Activated CD8-positive, alpha-beta memory T cell treated with anti-CD3 and anti-CD28 coated beads for 36 hours (primary cell): ENCODE data around the gene ARHGAP25. TPM values are rescaled to one million over a fixed set of nuclear protein-coding genes. Genes with fewer than 3 reads are reported as not detected.

ENCODE experiments used
- CTCF ChIA-PET: fragments of 350-600 bp; sonication (Branson Sonifier 250); formaldehyde crosslinking; loops from one replicate; lab custom pipeline; 2021; ENCODE audit warnings: antibody characterized with exemption; lab: Charles Lee
- POLR2A ChIA-PET: fragments of 350-600 bp; sonication (Branson Sonifier 250); formaldehyde crosslinking; loops from one replicate; lab custom pipeline; 2021; ENCODE audit warnings: antibody characterized with exemption; lab: Charles Lee
- total RNA-seq, 2 experiments: library from RNA; stranded (reverse); gene quantifications; one replicate each; pipeline ENCODE4 v1.2.3, GENCODE V29; 2021

The ARHGAP25 gene
- total RNA-seq, 2 experiments from 2014 or later: 63.6 to 64.0 TPM

DNA sequence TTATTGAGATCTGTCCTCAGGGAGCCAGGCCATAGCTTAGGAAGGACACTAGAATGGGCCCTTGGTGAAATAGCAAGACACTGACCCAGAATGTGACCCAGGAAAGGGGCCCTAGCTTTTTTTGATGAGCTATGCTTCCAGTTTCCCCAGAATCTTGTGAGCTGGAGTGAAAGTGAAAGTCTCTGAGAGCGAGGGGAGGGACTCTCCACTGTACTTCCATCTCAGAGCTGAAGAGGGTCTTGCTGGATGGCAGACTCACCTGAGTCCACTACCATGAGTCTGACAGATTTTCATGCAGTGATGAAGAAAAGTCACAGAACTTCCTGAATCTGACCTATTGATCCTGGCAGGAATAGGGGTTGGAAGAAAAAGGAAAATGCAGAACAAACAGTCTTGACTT, 3.1 kb downstream of the ARHGAP25 start:
- CTCF ChIA-PET: interaction anchor here (0.8 to 1.7 kb wide), 4 partner anchors 10 to 270 kb away, joined by 3 to 6 read pairs (median 3); partner anchors contain the start of genes APLF and FBXO48
- POLR2A ChIA-PET: interaction anchor here (1.0 to 1.3 kb wide), 2 partner anchors 20 to 32 kb away, joined by 3 read pairs; no protein-coding TSS in a partner anchor

DNA sequence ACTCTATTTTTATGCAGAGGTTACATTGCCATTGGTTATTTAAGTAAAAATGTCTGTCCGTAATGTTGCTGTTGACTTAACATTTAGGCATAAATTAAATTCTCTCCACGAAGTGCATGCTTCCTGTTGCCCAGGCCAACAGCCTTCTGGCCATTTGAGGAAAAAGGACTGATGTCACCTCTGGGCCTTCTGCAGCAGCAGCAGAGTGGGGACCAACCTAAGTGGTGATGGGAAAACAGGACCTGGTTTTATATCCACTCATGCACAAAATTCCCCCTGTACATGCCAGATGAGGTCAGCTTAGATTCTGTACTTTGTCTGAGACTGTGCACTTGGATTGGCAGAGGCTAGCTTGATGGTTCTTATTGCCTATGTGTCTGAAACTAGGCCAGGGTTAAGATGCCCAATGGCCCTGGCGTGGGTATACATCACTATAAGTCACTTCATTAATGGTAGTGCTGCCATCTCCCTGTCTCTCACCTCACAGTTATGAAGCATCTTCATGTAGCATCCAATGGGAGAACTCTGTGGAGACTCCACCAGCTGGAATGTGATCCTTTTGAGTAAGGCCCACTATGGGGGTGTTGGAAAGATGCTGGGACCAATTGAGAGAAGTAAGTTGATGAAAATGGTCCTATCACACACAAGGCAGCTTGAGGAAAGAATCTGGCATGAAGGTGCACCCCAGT, 4.4 kb downstream of the ARHGAP25 start:
- POLR2A ChIA-PET: interaction anchor here (0.8 to 1.7 kb wide), 4 partner anchors 18 to 37 kb away, joined by 3 to 6 read pairs (median 4); no protein-coding TSS in a partner anchor
- CTCF ChIA-PET: interaction anchor here (0.9 to 3.5 kb wide), 6 partner anchors 12 to 32 kb away, joined by 3 to 14 read pairs (median 6); no protein-coding TSS in a partner anchor

DNA sequence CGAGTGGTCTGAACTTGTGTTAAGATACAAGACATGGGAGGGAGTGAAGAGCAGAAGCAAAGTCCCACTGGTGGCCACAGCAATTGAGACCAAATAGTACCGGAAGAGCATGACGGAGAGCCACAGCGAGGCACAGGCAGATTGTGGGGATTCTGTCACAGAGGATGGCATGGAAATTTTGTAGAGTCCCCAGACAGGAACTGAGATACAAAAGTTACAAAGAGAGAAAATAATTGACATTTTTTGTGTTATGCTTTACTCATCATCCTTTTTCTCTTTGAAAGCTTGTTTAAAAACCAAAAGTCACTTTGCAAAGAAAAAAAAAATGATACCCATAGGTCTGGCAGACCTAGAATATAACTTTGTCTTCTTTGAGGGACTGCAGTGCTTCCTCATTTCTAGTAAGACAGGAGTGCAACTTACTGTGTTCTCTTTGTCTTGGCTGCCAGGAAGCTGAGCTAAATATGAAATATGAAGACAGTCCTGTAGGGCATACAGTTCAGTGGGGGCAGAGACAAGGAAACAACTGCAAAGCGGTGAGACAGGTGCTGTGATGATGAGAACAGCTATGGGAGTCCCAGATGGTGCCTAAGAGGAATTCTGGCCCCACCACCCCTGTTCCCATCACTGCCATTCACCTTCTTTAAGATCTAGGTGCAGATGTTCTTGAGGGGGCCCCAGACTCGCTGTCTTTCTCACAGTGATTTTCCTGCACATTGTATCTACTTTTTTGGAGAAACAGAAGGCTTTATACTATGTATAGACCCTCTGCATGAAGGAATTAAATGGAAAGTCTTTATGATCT, 5.2 kb downstream of the ARHGAP25 start:
- CTCF ChIA-PET: interaction anchor here (0.9 to 3.5 kb wide), 4 partner anchors 12 to 31 kb away, joined by 3 to 14 read pairs (median 8); no protein-coding TSS in a partner anchor
- POLR2A ChIA-PET: interaction anchor here (0.8 to 1.7 kb wide), 4 partner anchors 18 to 173 kb away, joined by 3 to 6 read pairs (median 4); no protein-coding TSS in a partner anchor

- ChIA-PET POLR2A (interaction anchor here (0.5 to 2.1 kb wide), 4 partner anchors 13 to 173 kb away, joined by 3 to 8 read pairs (median 4); no protein-coding TSS in a partner anchor), CTCF (interaction anchor here (1.3 to 3.5 kb wide), 3 partner anchors 12 to 27 kb away, joined by 5 to 14 read pairs (median 10); no protein-coding TSS in a partner anchor)
Measured at GRCh38 chr2:68740400-68740914, 5.8 kb downstream of the ARHGAP25 start.

- CTCF ChIA-PET: interaction anchor here (0.6 to 3.5 kb wide), 5 partner anchors 11 to 32 kb away, joined by 3 to 14 read pairs (median 10); no protein-coding TSS in a partner anchor
- POLR2A ChIA-PET: interaction anchor here (0.5 to 2.1 kb wide), 2 partner anchors 12 to 26 kb away, joined by 3 to 8 read pairs; no protein-coding TSS in a partner anchor
Measured at GRCh38 chr2:68741238-68741637, 6.6 kb downstream of the ARHGAP25 start.

GRCh38 chr2:68741805-68742306, 7.2 kb downstream of the ARHGAP25 start:
- ChIA-PET POLR2A (interaction anchor here (2.1 kb wide), 1 partner anchor 25 kb away, joined by 8 read pairs; no protein-coding TSS in a partner anchor), CTCF (interaction anchor here (0.6 to 3.5 kb wide), 9 partner anchors 8 to 33 kb away, joined by 3 to 14 read pairs (median 4); no protein-coding TSS in a partner anchor)

DNA sequence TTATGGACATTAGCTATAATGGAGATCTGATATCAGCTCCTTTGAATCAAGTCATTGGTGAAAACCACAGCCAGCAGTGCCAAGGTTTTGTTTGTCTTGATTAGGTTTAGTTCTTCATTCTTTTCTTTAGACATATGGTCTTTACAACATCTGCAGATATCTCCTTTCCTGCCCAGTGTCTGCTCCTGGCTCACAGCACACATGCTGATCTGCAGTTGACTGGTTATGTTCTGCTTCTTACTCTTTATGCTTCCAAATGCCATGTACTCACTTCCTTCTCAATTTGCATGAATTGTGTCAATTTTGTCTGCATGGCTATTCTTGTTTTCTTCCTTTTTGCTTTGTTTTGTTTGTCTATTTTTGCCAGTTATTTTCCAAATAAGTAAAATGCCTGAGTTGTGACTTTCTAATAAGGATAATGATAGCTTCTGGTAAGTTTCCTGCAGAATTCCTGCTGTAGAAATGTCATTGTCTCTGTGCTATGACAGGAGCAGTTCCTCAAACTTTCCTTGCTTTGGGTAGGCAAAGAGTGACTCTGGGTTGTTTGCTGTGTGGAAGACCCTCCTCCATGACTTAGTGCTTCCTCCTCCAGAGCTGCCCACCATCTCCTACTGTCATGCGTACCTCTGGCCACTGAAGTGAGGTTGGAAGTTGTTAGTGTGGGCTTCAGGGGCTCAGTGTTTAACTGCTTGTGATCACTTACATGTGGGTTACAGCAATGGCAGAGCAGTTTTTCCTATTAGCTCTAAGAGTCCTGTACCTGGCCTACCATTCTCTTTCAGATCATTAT, 8.2 kb downstream of the ARHGAP25 start:
- ChIA-PET CTCF (interaction anchor here (1.0 to 3.5 kb wide), 8 partner anchors 9 to 34 kb away, joined by 3 to 14 read pairs (median 5); partner anchors contain the start of gene ARHGAP25), POLR2A (interaction anchor here (1.5 kb wide), 1 partner anchor 165 kb away, joined by 3 read pairs; no protein-coding TSS in a partner anchor)

- POLR2A ChIA-PET: interaction anchor here (1.5 kb wide), 1 partner anchor 164 kb away, joined by 3 read pairs; no protein-coding TSS in a partner anchor
- CTCF ChIA-PET: interaction anchor here (1.0 to 3.2 kb wide), 3 partner anchors 9 to 34 kb away, joined by 3 to 12 read pairs (median 7); partner anchors contain the start of gene ARHGAP25
Measured at GRCh38 chr2:68743531-68743930, 8.9 kb downstream of the ARHGAP25 start.

DNA sequence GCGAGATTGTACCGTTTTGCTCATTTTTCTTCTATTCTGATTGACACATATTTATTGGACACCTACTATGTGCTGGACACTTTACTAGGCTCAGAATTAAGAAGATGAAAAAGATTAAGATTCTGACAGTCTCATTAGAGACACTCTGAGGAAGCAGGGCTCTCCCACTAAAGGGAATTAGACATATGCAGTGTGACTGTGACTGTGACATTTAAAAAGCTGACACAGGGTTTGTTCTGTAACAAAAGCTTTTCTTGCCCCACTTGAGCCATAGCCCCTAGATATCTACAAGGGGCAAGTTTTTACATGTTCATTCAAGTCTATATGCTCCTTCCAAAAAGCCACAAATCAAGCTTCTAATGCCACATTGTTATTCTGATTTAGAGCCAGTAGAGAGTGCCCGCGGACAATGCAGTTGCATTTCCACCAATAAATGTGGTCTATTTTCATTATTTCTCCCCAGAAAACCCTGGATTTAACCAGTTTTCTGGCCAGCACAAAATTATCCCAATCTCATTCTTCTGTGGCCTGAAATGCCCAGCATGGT, 9.8 kb downstream of the ARHGAP25 start:
- POLR2A ChIA-PET: interaction anchor here (1.4 to 1.9 kb wide), 2 partner anchors 10 to 23 kb away, joined by 6 to 10 read pairs; partner anchors contain the start of gene ARHGAP25
- CTCF ChIA-PET: interaction anchor here (0.7 to 3.2 kb wide), 11 partner anchors 10 to 257 kb away, joined by 3 to 12 read pairs (median 5); partner anchors contain the start of gene ARHGAP25

GRCh38 chr2:68745006-68745405, 10.4 kb downstream of the ARHGAP25 start:
- CTCF ChIA-PET: interaction anchor here (0.9 to 3.2 kb wide), 11 partner anchors 11 to 282 kb away, joined by 3 to 12 read pairs (median 5); partner anchors contain the start of gene ARHGAP25
- POLR2A ChIA-PET: interaction anchor here (0.5 to 1.9 kb wide), 4 partner anchors 11 to 52 kb away, joined by 3 to 10 read pairs (median 4); partner anchors contain the start of gene ARHGAP25

DNA sequence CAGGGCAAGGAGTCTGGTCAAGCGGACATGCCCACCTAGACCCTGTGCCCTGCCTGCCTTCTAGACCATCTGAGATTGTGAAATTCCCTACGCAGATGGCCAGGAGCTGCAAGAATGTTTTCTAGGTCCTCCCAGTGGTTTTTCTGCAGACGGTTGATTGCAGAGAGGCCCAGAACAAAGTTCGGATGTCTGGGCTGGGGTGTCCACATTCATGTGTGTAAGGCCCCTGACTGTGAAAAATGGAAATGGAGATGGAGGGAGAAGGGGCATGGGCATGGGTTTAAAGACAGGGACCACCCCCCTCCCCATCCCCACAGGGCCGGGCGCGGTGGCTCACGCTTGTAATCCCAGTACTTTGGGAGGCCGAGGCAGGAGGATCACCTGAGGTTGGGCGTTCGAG, 11.8 kb downstream of the ARHGAP25 start:
- ChIA-PET POLR2A (interaction anchor here (1.9 kb wide), 1 partner anchor 12 kb away, joined by 10 read pairs; the partner anchor contains the start of gene ARHGAP25), CTCF (interaction anchor here (1.7 to 3.2 kb wide), 3 partner anchors 12 to 283 kb away, joined by 6 to 12 read pairs (median 11); partner anchors contain the start of gene ARHGAP25)

- POLR2A ChIA-PET: no interaction called here
Measured at GRCh38 chr2:68747413-68747812, 12.8 kb downstream of the ARHGAP25 start.

GRCh38 chr2:68747900-68748299, 13.3 kb downstream of the ARHGAP25 start:
- ChIA-PET CTCF (interaction anchor here (0.5 to 1.5 kb wide), 4 partner anchors 15 to 295 kb away, joined by 3 to 5 read pairs (median 4); no protein-coding TSS in a partner anchor), POLR2A (no interaction called here)

More at GRCh38 chr2:68747413-68747812, 12.8 kb downstream of the ARHGAP25 start:
- CTCF ChIA-PET: interaction anchor here (0.5 to 1.5 kb wide), 4 partner anchors 14 to 294 kb away, joined by 3 to 5 read pairs (median 4); no protein-coding TSS in a partner anchor

- ChIA-PET CTCF (interaction anchor here (0.8 to 2.1 kb wide), 2 partner anchors 14 to 285 kb away, joined by 3 to 4 read pairs; no protein-coding TSS in a partner anchor), POLR2A (no interaction called here)
Measured at GRCh38 chr2:68748568-68748967, 14.0 kb downstream of the ARHGAP25 start.

DNA sequence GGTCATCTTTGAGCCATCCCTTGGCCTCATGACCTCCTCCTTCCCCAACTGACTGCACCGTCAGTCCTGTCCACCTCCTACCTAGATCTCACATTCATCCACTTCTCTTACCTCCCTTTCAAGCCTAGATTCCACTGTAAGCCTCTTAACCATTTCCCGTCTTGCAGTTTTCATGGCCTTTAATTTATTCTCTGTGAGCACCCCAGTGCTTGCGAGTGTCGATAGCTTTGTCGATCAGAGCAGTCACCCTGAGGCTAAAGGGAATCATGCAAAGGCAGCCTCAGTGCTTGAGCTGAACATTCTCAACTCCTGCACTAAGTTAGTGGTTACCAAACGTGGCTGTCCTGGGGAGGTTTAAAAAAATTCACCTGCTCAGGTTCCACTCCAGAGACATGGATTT, 14.7 kb downstream of the ARHGAP25 start:
- CTCF ChIA-PET: interaction anchor here (0.8 to 2.1 kb wide), 4 partner anchors 13 to 286 kb away, joined by 3 to 4 read pairs (median 3); no protein-coding TSS in a partner anchor
- POLR2A ChIA-PET: interaction anchor here (0.7 to 1.4 kb wide), 2 partner anchors 23 to 159 kb away, joined by 3 to 4 read pairs; no protein-coding TSS in a partner anchor
